ENCODE measurements around the gene RPS18. TPM values are rescaled to one million over a fixed set of nuclear protein-coding genes. Genes with fewer than 3 reads are reported as not detected.

Gene RPS18
- total and polyA plus RNA-seq, 2 of the 13 experiments (the other 11 are each of a cell fraction or from before 2014, with no cell fraction given), result 3,896 to 5,806 TPM

DNA sequence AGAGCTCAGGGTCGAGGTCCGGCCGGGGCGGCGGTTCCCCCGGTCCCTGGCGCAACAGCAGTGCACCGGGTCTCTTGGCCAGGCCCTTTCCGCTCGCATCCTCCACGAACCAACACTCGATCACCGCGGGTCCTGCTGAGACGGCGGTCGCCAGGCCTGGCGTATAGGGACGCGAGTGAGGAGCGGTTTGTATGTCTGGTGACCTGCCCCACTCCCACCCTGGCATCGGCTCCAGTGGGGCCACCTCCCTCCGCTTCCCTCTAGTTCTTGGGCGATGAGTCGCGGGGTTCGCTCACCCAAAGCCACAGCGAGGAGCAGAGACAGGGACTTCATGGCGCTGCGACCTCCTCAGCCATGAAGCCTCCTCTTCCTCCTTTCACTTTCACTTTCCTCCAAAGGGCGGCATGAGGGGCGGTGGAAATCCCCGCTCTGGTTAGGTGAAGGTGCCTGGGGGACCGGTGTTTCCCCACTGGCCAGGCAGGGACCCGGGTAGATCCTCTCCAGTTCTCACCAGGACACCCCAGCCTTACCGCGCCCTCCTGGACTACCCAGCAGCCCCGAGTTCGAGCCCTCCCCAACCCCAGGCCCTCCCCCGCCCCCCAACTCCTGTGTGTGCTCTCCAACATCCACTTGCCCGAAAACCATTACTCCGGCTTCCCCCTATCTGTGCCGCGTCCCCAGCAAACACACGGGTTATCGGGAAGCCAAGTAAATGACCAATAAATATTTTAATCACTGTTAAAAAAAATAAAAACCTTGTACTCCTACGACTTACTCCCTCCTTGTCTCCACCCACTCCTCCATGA lies 42.0 kb downstream of the RPS18 start, which contains the start of gene TAPBP (continued):
- TF ChIP-seq, protein P1, sequence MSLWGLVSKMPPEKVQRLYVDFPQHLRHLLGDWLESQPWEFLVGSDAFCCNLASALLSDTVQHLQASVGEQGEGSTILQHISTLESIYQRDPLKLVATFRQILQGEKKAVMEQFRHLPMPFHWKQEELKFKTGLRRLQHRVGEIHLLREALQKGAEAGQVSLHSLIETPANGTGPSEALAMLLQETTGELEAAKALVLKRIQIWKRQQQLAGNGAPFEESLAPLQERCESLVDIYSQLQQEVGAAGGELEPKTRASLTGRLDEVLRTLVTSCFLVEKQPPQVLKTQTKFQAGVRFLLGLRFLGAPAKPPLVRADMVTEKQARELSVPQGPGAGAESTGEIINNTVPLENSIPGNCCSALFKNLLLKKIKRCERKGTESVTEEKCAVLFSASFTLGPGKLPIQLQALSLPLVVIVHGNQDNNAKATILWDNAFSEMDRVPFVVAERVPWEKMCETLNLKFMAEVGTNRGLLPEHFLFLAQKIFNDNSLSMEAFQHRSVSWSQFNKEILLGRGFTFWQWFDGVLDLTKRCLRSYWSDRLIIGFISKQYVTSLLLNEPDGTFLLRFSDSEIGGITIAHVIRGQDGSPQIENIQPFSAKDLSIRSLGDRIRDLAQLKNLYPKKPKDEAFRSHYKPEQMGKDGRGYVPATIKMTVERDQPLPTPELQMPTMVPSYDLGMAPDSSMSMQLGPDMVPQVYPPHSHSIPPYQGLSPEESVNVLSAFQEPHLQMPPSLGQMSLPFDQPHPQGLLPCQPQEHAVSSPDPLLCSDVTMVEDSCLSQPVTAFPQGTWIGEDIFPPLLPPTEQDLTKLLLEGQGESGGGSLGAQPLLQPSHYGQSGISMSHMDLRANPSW (CRISPR knock-in tag; IDR thresholded peaks at IDR 0.05; ENCODE audit: borderline replicate concordance), result 0 out of 2 replicates have a peak, but pooled peaks have one; percentile 14
- TF ChIP-seq CC2D1A (CRISPR knock-in tag; IDR thresholded peaks at IDR 0.05) (0 out of 2 replicates have a peak, but pooled peaks have one; percentile 71), ZNF766 (CRISPR knock-in tag; IDR thresholded peaks at IDR 0.05; ENCODE audit: borderline replicate concordance) (no peak), MEF2D (CRISPR knock-in tag; IDR thresholded peaks at IDR 0.05) (no peak), ZNF451 (CRISPR knock-in tag; IDR thresholded peaks at IDR 0.05) (peak; percentile 51; the same call in 1 of the 2 replicates), MXI1 (IDR thresholded peaks at IDR 0.05; ENCODE audit: borderline replicate concordance, low read depth, low read length) (peak; percentile 39; the same call in 1 of the 3 replicates), HNF4A (CRISPR knock-in tag; IDR thresholded peaks at IDR 0.05) (no peak), ZKSCAN8 (CRISPR knock-in tag; IDR thresholded peaks at IDR 0.05; ENCODE audit: borderline replicate concordance) (no peak), ZNF607 (CRISPR knock-in tag; IDR thresholded peaks at IDR 0.05; ENCODE audit: borderline replicate concordance) (no peak; the same call in 1 of the 2 replicates), SP140L (CRISPR knock-in tag; IDR thresholded peaks at IDR 0.05; ENCODE audit: borderline replicate concordance) (no peak), ZFP41 (CRISPR knock-in tag; IDR thresholded peaks at IDR 0.05; ENCODE audit: borderline replicate concordance) (no peak), ZNF431 (CRISPR knock-in tag; IDR thresholded peaks at IDR 0.05; ENCODE audit: borderline replicate concordance, low read depth) (0 out of 2 replicates have a peak, but pooled peaks have one; percentile 61), TBX2 (CRISPR knock-in tag; IDR thresholded peaks at IDR 0.05; ENCODE audit: borderline replicate concordance) (peak; percentile 36; the same call in 1 of the 2 replicates), SRY (CRISPR knock-in tag; IDR thresholded peaks at IDR 0.05) (peak; percentile 39), ZNF773 (CRISPR knock-in tag; IDR thresholded peaks at IDR 0.05; ENCODE audit: borderline replicate concordance) (peak; percentile 49; the same call in 1 of the 2 replicates), ZFX (CRISPR knock-in tag; IDR thresholded peaks at IDR 0.05; ENCODE audit: low read depth) (peak; percentile 90), GATAD2A (CRISPR knock-in tag; IDR thresholded peaks at IDR 0.05) (peak; percentile 19; the same call in 1 of the 2 replicates), IKZF4 (CRISPR knock-in tag; IDR thresholded peaks at IDR 0.05; ENCODE audit: borderline replicate concordance, low read depth, not compliant biosample characterization) (peak; percentile 40), ZNF841 (CRISPR knock-in tag; IDR thresholded peaks at IDR 0.05; ENCODE audit: borderline replicate concordance) (no peak), CEBPG (CRISPR knock-in tag; IDR thresholded peaks at IDR 0.05) (0 out of 2 replicates have a peak, but pooled peaks have one; percentile 2), HNRNPLL (IDR thresholded peaks at IDR 0.05; ENCODE audit: low read depth, low read length, poor library complexity, severe bottlenecking) (peak; percentile 51), RBM39 (IDR thresholded peaks at IDR 0.05; ENCODE audit: low read depth, low read length, poor library complexity, severe bottlenecking) (no peak), SPEN (CRISPR knock-in tag; IDR thresholded peaks at IDR 0.05; ENCODE audit: low read depth) (peak; percentile 33), ELF3 (CRISPR knock-in tag; IDR thresholded peaks at IDR 0.05) (peak; percentile 70)
- TF ChIP-seq, protein P2, sequence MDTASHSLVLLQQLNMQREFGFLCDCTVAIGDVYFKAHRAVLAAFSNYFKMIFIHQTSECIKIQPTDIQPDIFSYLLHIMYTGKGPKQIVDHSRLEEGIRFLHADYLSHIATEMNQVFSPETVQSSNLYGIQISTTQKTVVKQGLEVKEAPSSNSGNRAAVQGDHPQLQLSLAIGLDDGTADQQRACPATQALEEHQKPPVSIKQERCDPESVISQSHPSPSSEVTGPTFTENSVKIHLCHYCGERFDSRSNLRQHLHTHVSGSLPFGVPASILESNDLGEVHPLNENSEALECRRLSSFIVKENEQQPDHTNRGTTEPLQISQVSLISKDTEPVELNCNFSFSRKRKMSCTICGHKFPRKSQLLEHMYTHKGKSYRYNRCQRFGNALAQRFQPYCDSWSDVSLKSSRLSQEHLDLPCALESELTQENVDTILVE (CRISPR knock-in tag; IDR thresholded peaks at IDR 0.05), result peak; percentile 63; the same call in 1 of the 2 replicates

Measured in HepG2 (cell line).